Activated effector memory CD4-positive, alpha-beta T cell treated with anti-CD3 and anti-CD28 coated beads, Interleukin-2, amount 50 U/mL, for 16 hours (primary cell): Measurements from ENCODE around the gene CENPO.

Experiments
- DNase-seq: peaks from one replicate; pipeline ENCODE4 v3.0.0-alpha.2; 2020

The CENPO gene

GRCh38 chr2:24792874-24793760 is at the start of gene CENPO, which contains the start of gene PTRHD1:
TSS of gene CENPO (plus strand) at chr2:24793425. CDS start at chr2:24793920, 495 bp downstream.
TSS of gene PTRHD1 (minus strand) at chr2:24793391. CDS start at chr2:24793377, 14 bp downstream.
- peak; percentile 98 for DNase-seq

GRCh38 chr2:24743924-24744323 is 49.3 kb upstream of the CENPO start:
- no peak for DNase-seq

- no peak for DNase-seq
Measured at GRCh38 chr2:24744356-24744755, 48.9 kb upstream of the CENPO start.

- no peak for DNase-seq
Measured at GRCh38 chr2:24745825-24746224, 47.4 kb upstream of the CENPO start.

- DNase-seq = no peak
Measured at GRCh38 chr2:24747299-24747698, 45.9 kb upstream of the CENPO start.

GRCh38 chr2:24749069-24749691 is 44.0 kb upstream of the CENPO start:
- DNase-seq = no peak

GRCh38 chr2:24754985-24755705 is 38.1 kb upstream of the CENPO start:
- DNase-seq = no peak

GRCh38 chr2:24756789-24757188 is 36.4 kb upstream of the CENPO start:
- DNase-seq = no peak

GRCh38 chr2:24761866-24762265 is 31.4 kb upstream of the CENPO start:
- DNase-seq = no peak

- no peak for DNase-seq
Measured at GRCh38 chr2:24762518-24762917, 30.7 kb upstream of the CENPO start.

GRCh38 chr2:24763843-24764242 is 29.4 kb upstream of the CENPO start:
- no peak for DNase-seq

GRCh38 chr2:24766609-24767008 is 26.6 kb upstream of the CENPO start:
- no peak for DNase-seq

GRCh38 chr2:24768013-24768412 is 25.2 kb upstream of the CENPO start:
- DNase-seq = no peak

- DNase-seq = no peak
Measured at GRCh38 chr2:24768601-24769000, 24.6 kb upstream of the CENPO start.

- no peak for DNase-seq
Measured at GRCh38 chr2:24771061-24771460, 22.2 kb upstream of the CENPO start.

- no peak for DNase-seq
Measured at GRCh38 chr2:24771764-24772586, 21.2 kb upstream of the CENPO start.

- DNase-seq = no peak
Measured at GRCh38 chr2:24774373-24774772, 18.9 kb upstream of the CENPO start.

GRCh38 chr2:24779116-24779515 is 14.1 kb upstream of the CENPO start:
- no peak for DNase-seq

GRCh38 chr2:24783641-24784040 is 9.6 kb upstream of the CENPO start:
- no peak for DNase-seq

- no peak for DNase-seq
Measured at GRCh38 chr2:24785671-24786321, 7.4 kb upstream of the CENPO start.

GRCh38 chr2:24787532-24787931 is 5.7 kb upstream of the CENPO start:
- DNase-seq = no peak

- DNase-seq = no peak
Measured at GRCh38 chr2:24788816-24789215, 4.4 kb upstream of the CENPO start.
